OCI-LY3 (cell line): Measurements from ENCODE around the gene KAT6B.

ENCODE experiments used
- CTCF ChIP-seq: fragments of 200-600, 300-600 bp; sonication (generic); IDR thresholded peaks from 2 replicates; pipeline ENCODE4 v1.5.1; 2014; ENCODE audit warnings: antibody characterized with exemption, low read length, low read depth
- EZH2phosphoT487 ChIP-seq: fragments of 200-600 bp; shearing (Covaris generic); IDR thresholded peaks from 2 replicates; pipeline ENCODE4 v1.6.1; 2018; ENCODE audit warnings: antibody characterized with exemption, mixed run types, low read depth

GRCh38 chr10:75013007-75013406 lies 186.6 kb downstream of the KAT6B start:
- no peak for TF ChIP-seq CTCF
- TF ChIP-seq EZH2phosphoT487 = no peak
